Subcutaneous abdominal adipose tissue (tissue), 5 donors: ENCODE measurements around the gene AKR1E2.

Source experiments
- H3K27ac ChIP-seq: one replicate; pipeline ENCODE4 v1.7.0; 2013; ENCODE audit warnings: low read depth, mild to moderate bottlenecking, inconsistent platforms, low read length, moderate library complexity
- H3K27me3 ChIP-seq, 5 donors: one replicate each; pipeline ENCODE4 v1.7.0; 2013; ENCODE audit warnings: low read length in 5 of 5, inconsistent platforms in 1 of 5; ENCODE audit not compliant: control insufficient read depth in 5 of 5, insufficient read depth in 4 of 5
- H3K36me3 ChIP-seq, 5 donors: one replicate each; pipeline ENCODE4 v1.7.0; 2013; ENCODE audit warnings: low read length in 5 of 5; ENCODE audit not compliant: control insufficient read depth in 5 of 5, insufficient read depth in 5 of 5
- H3K4me1 ChIP-seq, 5 donors: one replicate each; pipeline ENCODE4 v1.7.0; 2013; ENCODE audit warnings: low read length in 5 of 5, mild to moderate bottlenecking in 3 of 5, moderate library complexity in 1 of 5; ENCODE audit not compliant: control insufficient read depth in 5 of 5, insufficient read depth in 5 of 5
- H3K4me3 ChIP-seq, 5 donors: one replicate each; pipeline ENCODE4 v1.7.0; 2013; ENCODE audit warnings: low read length in 5 of 5, low read depth in 1 of 5
- H3K9ac ChIP-seq, 5 donors: one replicate each; pipeline ENCODE4 v1.7.0; 2013; ENCODE audit warnings: low read length in 5 of 5, mild to moderate bottlenecking in 4 of 5, moderate library complexity in 3 of 5
- H3K9me3 ChIP-seq, 5 donors: one replicate each; pipeline ENCODE4 v1.7.0; 2013; ENCODE audit warnings: low read length in 5 of 5; ENCODE audit not compliant: control insufficient read depth in 5 of 5
- donor health status: healthy.
- donor health status: healthy.
- donor health status: healthy.
- donor health status: healthy.
- donor health status: healthy.

Gene AKR1E2

GRCh38 chr10:4883079-4883739 lies 57.2 kb downstream of the AKR1E2 start:
- no peak overlapping the region for H3K27ac ChIP-seq
- no peaks in the 10 kb centered on the region for H3K9me3 ChIP-seq
- H3K4me3 ChIP-seq, result no peak overlapping the region
- no peaks in the 10 kb centered on the region for H3K27me3 ChIP-seq
- H3K36me3 ChIP-seq, result no peaks in the 10 kb centered on the region
- H3K4me1 ChIP-seq, result peaks cover 0 to 3% (median 0%) of the 10 kb centered on the region in 5 donors
- no peak overlapping the region for H3K9ac ChIP-seq

GRCh38 chr10:4885162-4885561 lies 59.2 kb downstream of the AKR1E2 start:
- no peak overlapping the region for H3K9ac ChIP-seq

GRCh38 chr10:4887501-4887900 lies 61.5 kb downstream of the AKR1E2 start:
- no peak overlapping the region for H3K27ac ChIP-seq
- H3K4me1 ChIP-seq, result peaks cover 0 to 3% (median 0%) of the 10 kb centered on the region in 5 donors
- no peaks in the 10 kb centered on the region for H3K9me3 ChIP-seq
- no peaks in the 10 kb centered on the region for H3K27me3 ChIP-seq
- H3K4me3 ChIP-seq, result no peak overlapping the region
- H3K9ac ChIP-seq, result no peak overlapping the region
- H3K36me3 ChIP-seq, result peaks cover 0 to 3% (median 0%) of the 10 kb centered on the region in 5 donors

More at GRCh38 chr10:4885162-4885561, 59.2 kb downstream of the AKR1E2 start:
- Histone ChIP-seq H3K27me3 (no peaks in the 10 kb centered on the region), H3K9me3 (no peaks in the 10 kb centered on the region), H3K4me3 (no peak overlapping the region), H3K27ac (no peak overlapping the region), H3K4me1 (peaks cover 0 to 3% (median 0%) of the 10 kb centered on the region in 5 donors), H3K36me3 (peaks cover 0 to 3% (median 0%) of the 10 kb centered on the region in 5 donors)

- Histone ChIP-seq H3K27ac (no peak overlapping the region), H3K4me1 (peaks cover 0 to 2% (median 0%) of the 10 kb centered on the region in 5 donors), H3K9me3 (no peaks in the 10 kb centered on the region), H3K27me3 (no peaks in the 10 kb centered on the region), H3K36me3 (peaks cover 0 to 3% (median 0%) of the 10 kb centered on the region in 5 donors), H3K9ac (no peak overlapping the region), H3K4me3 (no peak overlapping the region)
Measured at GRCh38 chr10:4888236-4888635, 62.2 kb downstream of the AKR1E2 start.

DNA sequence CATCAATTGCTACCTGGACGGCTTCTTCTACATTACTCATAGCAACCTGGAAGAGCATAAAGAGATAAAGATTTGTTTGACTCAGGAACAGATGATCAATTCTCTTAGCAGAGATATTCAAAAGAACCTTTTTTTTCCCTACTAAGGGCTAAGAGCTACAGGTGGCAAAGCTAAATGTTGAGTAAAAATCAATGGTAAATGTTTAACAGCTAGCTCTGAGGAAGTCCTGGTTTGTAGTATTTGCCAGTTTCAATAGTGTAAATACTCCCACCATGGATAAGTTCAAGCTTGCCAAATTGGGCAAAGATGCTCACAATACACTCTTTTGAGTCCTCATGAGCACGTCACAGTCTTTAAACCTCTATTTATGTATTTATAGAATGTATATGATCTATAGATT lies 64.0 kb downstream of the AKR1E2 start:
- peaks cover 0 to 3% (median 0%) of the 10 kb centered on the region in 5 donors for H3K36me3 ChIP-seq
- H3K27me3 ChIP-seq, result no peaks in the 10 kb centered on the region
- no peak overlapping the region for H3K27ac ChIP-seq
- no peaks in the 10 kb centered on the region for H3K9me3 ChIP-seq
- no peak overlapping the region for H3K4me3 ChIP-seq
- H3K4me1 ChIP-seq, result no peaks in the 10 kb centered on the region
- no peak overlapping the region for H3K9ac ChIP-seq

DNA sequence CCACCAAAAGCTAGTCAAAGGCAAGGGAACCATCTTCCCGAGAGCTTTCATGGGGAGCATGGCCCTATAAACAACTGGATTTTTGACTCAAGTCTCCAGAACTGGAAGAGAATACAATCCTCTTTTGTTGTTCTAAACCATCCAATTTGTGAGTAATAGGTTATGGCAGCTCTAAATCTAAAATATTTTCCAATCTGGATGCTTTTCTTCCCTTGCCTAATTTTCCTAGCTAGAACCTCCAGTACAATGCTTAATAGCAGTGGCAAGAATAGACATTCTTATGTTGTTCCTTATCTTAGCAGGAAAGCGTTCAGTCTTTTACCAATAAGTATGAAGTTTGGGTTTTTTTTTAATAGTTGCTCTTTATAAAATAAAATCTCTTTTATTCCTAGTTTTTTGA lies 66.7 kb downstream of the AKR1E2 start:
- H3K36me3 ChIP-seq, result peaks cover 0 to 3% (median 0%) of the 10 kb centered on the region in 5 donors
- no peaks in the 10 kb centered on the region for H3K27me3 ChIP-seq
- no peak overlapping the region for H3K4me3 ChIP-seq

GRCh38 chr10:4894335-4894734 lies 68.3 kb downstream of the AKR1E2 start:
- no peaks in the 10 kb centered on the region for H3K9me3 ChIP-seq
- peaks cover 0 to 3% (median 0%) of the 10 kb centered on the region in 5 donors for H3K36me3 ChIP-seq
- H3K27ac ChIP-seq, result no peak overlapping the region
- no peaks in the 10 kb centered on the region for H3K4me1 ChIP-seq
- no peaks in the 10 kb centered on the region for H3K27me3 ChIP-seq
- H3K9ac ChIP-seq, result no peak overlapping the region
- no peak overlapping the region for H3K4me3 ChIP-seq

More for the DNA sequence above, 66.7 kb downstream of the AKR1E2 start:
- Histone ChIP-seq H3K9ac (no peak overlapping the region), H3K9me3 (no peaks in the 10 kb centered on the region), H3K4me1 (no peaks in the 10 kb centered on the region), H3K27ac (no peak overlapping the region)
